Neural crest cell (in vitro differentiated cells): ENCODE results near the gene TSPYL4. TPM values are rescaled to one million over a fixed set of nuclear protein-coding genes. Genes with fewer than 3 reads are reported as not detected.

Source experiments
- DNase-seq: peaks from one replicate; pipeline ENCODE4 v3.0.0; 2021; ENCODE audit warnings: low read depth, mixed read lengths, low spot score
- H3K27ac Mint-ChIP-seq: one replicate; pipeline ENCODE4 v1.8.0; 2021; ENCODE audit warnings: mild to moderate bottlenecking, mixed read lengths; ENCODE audit not compliant: unreplicated experiment
- H3K27me3 Mint-ChIP-seq: 2 replicates; pipeline ENCODE4 v1.8.0; 2021; ENCODE audit warnings: low read depth, mild to moderate bottlenecking, mixed read lengths
- H3K36me3 Mint-ChIP-seq: 2 replicates; pipeline ENCODE4 v1.8.0; 2021; ENCODE audit warnings: low read depth, mild to moderate bottlenecking, mixed read lengths
- H3K4me1 Mint-ChIP-seq: 2 replicates; pipeline ENCODE4 v1.8.0; 2021; ENCODE audit warnings: mixed read lengths
- H3K4me3 Mint-ChIP-seq: one replicate; pipeline ENCODE4 v1.8.0; 2021; ENCODE audit warnings: mild to moderate bottlenecking, mixed read lengths
- H3K9me3 Mint-ChIP-seq: 2 replicates; pipeline ENCODE4 v1.8.0; 2021; ENCODE audit warnings: mixed read lengths
- total RNA-seq: library from RNA; stranded (reverse); gene quantifications from 2 replicates; pipeline ENCODE4 v1.2.1, GENCODE V29; 2021
- TF ChIP-seq, protein P1 (sequence below): fragments of 200-600 bp; sonication (generic); conservative IDR thresholded peaks from 2 replicates; pipeline ENCODE4 v1.5.0; 2021; ENCODE audit warnings: antibody characterized with exemption, mild to moderate bottlenecking

TSPYL4 gene
- total RNA-seq, 1 donor from 2014 or later: 55.0 TPM

DNA sequence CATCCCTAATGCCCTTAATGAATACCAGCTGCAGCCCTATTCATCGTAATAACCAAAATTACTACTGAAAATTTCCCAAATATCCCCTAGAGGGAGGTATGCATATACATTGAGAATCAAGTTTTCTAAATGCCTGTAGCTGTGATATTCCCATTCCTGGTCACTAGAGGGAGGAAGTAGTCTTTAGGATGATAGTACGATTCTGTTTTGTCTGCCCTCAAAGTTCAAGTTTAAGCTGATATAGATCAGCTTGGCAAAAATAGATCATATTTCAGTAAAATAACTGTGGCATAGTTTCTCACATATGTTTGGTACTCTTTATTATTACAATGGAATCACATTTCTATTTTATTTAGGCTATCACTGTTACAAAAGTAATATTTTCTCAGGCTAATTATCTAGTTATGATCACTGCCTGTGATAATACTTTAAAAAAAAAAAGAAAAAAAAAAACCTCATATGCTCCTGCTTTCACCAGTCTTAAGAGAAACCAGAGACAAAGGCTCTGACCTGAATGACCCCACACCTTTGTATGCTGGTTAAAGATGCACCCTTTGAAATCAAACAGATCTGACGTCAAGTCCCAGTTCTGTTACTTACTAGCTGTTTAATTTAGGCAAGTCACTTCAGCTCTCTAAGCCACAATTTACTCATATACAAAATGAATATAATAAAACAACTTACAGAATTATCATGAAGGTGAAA lies 14.9 kb upstream of the TSPYL4 start:
- peaks cover 6% of the 10 kb centered on the region for H3K9me3 Mint-ChIP-seq
- H3K36me3 Mint-ChIP-seq: peaks cover 15% of the 10 kb centered on the region
- no peak overlapping the region for H3K27ac Mint-ChIP-seq

GRCh38 chr6:116267836-116268588 lies 14.1 kb upstream of the TSPYL4 start:
- Mint-ChIP-seq H3K4me1 (peaks cover 5% of the 10 kb centered on the region), H3K27me3 (no peaks in the 10 kb centered on the region), H3K27ac (no peak overlapping the region), H3K4me3 (no peak overlapping the region), H3K9me3 (peaks cover 10% of the 10 kb centered on the region), H3K36me3 (peaks cover 22% of the 10 kb centered on the region)
- no peak for DNase-seq
- TF ChIP-seq, protein P1, sequence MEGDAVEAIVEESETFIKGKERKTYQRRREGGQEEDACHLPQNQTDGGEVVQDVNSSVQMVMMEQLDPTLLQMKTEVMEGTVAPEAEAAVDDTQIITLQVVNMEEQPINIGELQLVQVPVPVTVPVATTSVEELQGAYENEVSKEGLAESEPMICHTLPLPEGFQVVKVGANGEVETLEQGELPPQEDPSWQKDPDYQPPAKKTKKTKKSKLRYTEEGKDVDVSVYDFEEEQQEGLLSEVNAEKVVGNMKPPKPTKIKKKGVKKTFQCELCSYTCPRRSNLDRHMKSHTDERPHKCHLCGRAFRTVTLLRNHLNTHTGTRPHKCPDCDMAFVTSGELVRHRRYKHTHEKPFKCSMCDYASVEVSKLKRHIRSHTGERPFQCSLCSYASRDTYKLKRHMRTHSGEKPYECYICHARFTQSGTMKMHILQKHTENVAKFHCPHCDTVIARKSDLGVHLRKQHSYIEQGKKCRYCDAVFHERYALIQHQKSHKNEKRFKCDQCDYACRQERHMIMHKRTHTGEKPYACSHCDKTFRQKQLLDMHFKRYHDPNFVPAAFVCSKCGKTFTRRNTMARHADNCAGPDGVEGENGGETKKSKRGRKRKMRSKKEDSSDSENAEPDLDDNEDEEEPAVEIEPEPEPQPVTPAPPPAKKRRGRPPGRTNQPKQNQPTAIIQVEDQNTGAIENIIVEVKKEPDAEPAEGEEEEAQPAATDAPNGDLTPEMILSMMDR: no peak

More for the DNA sequence above, 14.9 kb upstream of the TSPYL4 start:
- no peak for DNase-seq
- Mint-ChIP-seq H3K4me1 (peaks cover 5% of the 10 kb centered on the region), H3K4me3 (no peak overlapping the region), H3K27me3 (no peaks in the 10 kb centered on the region)
- TF ChIP-seq, protein P1: peak; percentile 95

- TF ChIP-seq, protein P1: no peak
- Mint-ChIP-seq H3K4me3 (no peak overlapping the region), H3K9me3 (peaks cover 14% of the 10 kb centered on the region)
Measured at GRCh38 chr6:116266803-116267202, 12.9 kb upstream of the TSPYL4 start.

DNA sequence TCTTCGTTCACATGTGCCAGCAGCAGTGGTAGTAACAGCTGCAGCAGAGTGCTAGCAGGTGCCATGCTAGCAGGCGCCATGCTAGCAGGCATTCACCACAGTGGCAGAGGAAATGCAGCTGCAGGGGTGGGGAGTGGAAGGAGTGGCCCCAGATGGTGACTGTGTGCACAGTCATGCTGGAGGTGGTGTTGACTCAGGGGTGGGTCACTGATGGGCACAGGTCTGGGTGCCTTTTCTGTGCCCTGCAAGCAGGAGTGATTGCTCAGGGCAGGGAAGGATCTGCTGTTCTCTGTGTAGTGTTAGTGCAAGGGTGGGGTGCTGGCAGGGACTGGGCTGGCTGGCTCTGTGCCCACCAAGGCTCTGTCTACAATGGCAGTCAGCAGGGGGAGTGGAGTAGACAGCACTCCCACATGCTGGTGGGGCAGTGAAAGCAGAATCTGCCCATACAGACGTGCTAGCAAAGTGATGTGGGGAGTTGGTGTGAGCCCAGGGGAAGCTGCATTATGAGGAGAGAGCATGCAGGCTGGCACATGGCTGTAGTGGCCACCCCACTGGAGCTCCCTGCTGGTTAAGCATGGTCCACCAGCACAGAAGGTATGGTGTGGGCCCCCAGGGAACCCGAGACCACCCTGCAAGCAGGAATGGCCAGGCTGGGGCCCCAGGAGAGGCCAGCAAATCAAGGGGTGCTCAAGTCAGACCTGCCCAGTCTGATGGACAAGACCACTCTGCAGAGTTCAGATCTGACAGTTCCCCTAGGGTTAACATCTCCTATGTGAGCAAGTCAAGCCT lies 11.4 kb upstream of the TSPYL4 start:
- DNase-seq: no peak
- Mint-ChIP-seq H3K36me3 (peaks cover 47% of the 10 kb centered on the region), H3K27ac (no peak overlapping the region), H3K9me3 (peaks cover 20% of the 10 kb centered on the region), H3K27me3 (no peaks in the 10 kb centered on the region), H3K4me3 (no peak overlapping the region), H3K4me1 (peaks cover 5% of the 10 kb centered on the region)
- TF ChIP-seq, protein P1: no peak

More at GRCh38 chr6:116266803-116267202, 12.9 kb upstream of the TSPYL4 start:
- Mint-ChIP-seq H3K4me1 (peaks cover 5% of the 10 kb centered on the region), H3K27ac (no peak overlapping the region), H3K27me3 (no peaks in the 10 kb centered on the region), H3K36me3 (peaks cover 34% of the 10 kb centered on the region)
- DNase-seq: no peak

DNA sequence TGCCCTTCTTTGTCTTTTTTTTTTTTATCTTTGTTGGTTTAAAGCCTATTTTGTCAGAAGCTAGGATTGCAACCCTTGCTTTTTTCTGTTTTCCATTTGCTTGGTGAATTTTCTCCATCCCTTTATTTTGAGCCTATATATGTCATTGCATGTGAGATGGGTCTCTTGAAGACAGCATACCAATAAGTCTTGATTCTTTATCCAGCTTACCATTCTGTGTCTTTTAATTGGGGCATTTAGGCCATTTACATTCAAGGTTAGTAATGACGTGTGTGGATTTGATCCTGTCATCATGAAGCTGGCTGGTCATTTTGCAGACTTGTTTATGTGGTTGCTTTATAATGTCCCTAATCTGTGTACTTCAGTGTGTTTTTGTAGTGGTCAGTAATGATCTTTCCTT lies 9.5 kb upstream of the TSPYL4 start:
- DNase-seq: no peak
- peaks cover 20% of the 10 kb centered on the region for H3K9me3 Mint-ChIP-seq
- H3K4me1 Mint-ChIP-seq: peaks cover under 1% of the 10 kb centered on the region
- no peaks in the 10 kb centered on the region for H3K27me3 Mint-ChIP-seq
- TF ChIP-seq, protein P1: no peak
- no peak overlapping the region for H3K27ac Mint-ChIP-seq
- no peak overlapping the region for H3K4me3 Mint-ChIP-seq
- H3K36me3 Mint-ChIP-seq: peaks cover 54% of the 10 kb centered on the region
